Activated CD8-positive, alpha-beta T cell treated with anti-CD3 and anti-CD28 coated beads, Interleukin-2, amount 10 ng/mL, durations not matched to agents 7 days and 5 days (primary cell): ENCODE data around the gene TANC1. TPM values are rescaled to one million over a fixed set of nuclear protein-coding genes. Genes with fewer than 3 reads are reported as not detected.

Experiments used
- ATAC-seq: fragments of 150-1000 bp; cut with Tn5 transposase; one replicate; pipeline ENCODE4 v1.10.0; 2021; ENCODE audit warnings: moderate library complexity
- CTCF ChIA-PET: fragments of 350-600 bp; sonication (Branson Sonifier 250); formaldehyde crosslinking; loops from one replicate; lab custom pipeline; 2021; ENCODE audit warnings: antibody characterized with exemption; lab: Charles Lee
- POLR2A ChIA-PET: fragments of 350-600 bp; sonication (Branson Sonifier 250); formaldehyde crosslinking; loops from one replicate; lab custom pipeline; 2021; ENCODE audit warnings: antibody characterized with exemption; lab: Charles Lee
- DNase-seq: peaks from one replicate; pipeline ENCODE4 v3.0.0-alpha.2; 2020
- H3K27ac Mint-ChIP-seq: one replicate; pipeline ENCODE4 v1.8.0; 2021; ENCODE audit warnings: mild to moderate bottlenecking, mixed read lengths
- H3K27me3 Mint-ChIP-seq: one replicate; pipeline ENCODE4 v1.8.0; 2021; ENCODE audit warnings: low read depth, mixed read lengths
- H3K36me3 Mint-ChIP-seq: one replicate; pipeline ENCODE4 v1.8.0; 2021; ENCODE audit warnings: low read depth, mixed read lengths
- H3K4me1 Mint-ChIP-seq: one replicate; pipeline ENCODE4 v1.8.0; 2021; ENCODE audit warnings: low read depth, mixed read lengths
- H3K4me3 Mint-ChIP-seq: one replicate; pipeline ENCODE4 v1.8.0; 2021; ENCODE audit warnings: mild to moderate bottlenecking, mixed read lengths
- H3K9me3 Mint-ChIP-seq: one replicate; pipeline ENCODE4 v1.8.0; 2022; ENCODE audit warnings: mixed read lengths; ENCODE audit not compliant: insufficient read depth
- total RNA-seq, 2 experiments: library from RNA; stranded (reverse); gene quantifications; one replicate each; pipeline ENCODE4 v1.2.3, GENCODE V29; 2021

TANC1 gene
- total RNA-seq, 2 experiments from 2014 or later = 0.37 to 0.55 TPM

GRCh38 chr2:159128191-159128590 lies 159.8 kb downstream of the TANC1 start:
- DNase-seq = no peak
- ChIA-PET CTCF (interaction anchor here (1.8 kb wide), 1 partner anchor 9 kb away, joined by 7 read pairs; no protein-coding TSS in a partner anchor), POLR2A (no interaction called here)
- H3K27me3 Mint-ChIP-seq = no peaks in the 10 kb centered on the region
- H3K4me1 Mint-ChIP-seq = peaks cover 19% of the 10 kb centered on the region
- H3K4me3 Mint-ChIP-seq = no peak overlapping the region
- H3K9me3 Mint-ChIP-seq = no peaks in the 10 kb centered on the region
- no peak for ATAC-seq
- no peak overlapping the region for H3K27ac Mint-ChIP-seq
- no peaks in the 10 kb centered on the region for H3K36me3 Mint-ChIP-seq

DNA sequence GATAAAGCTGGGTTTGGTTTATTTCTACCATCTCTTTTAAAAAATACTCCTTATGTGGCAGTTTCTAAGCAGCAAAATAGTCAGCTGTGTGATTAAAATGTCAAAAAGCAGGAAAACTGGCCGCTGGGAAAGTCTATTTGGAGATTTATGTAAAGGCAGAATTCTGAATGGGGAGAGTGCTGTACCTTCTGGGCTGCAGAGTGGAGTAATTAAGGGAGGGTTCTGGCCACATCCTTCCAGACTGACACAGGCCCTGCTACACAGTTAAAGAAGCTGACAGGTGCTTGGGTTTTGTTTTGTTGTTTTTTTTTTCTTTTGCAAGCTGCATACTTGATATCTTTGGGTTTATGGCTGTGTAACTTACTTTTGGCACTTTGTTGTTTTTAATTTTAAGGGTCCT lies 160.8 kb downstream of the TANC1 start:
- DNase-seq = no peak
- ChIA-PET POLR2A (interaction anchor here (0.6 kb wide), 1 partner anchor 702 kb away, joined by 3 read pairs; no protein-coding TSS in a partner anchor), CTCF (interaction anchor here (0.9 to 3.2 kb wide), 2 partner anchors 10 to 12 kb away, joined by 3 to 24 read pairs; no protein-coding TSS in a partner anchor)
- Mint-ChIP-seq H3K4me3 (no peak overlapping the region), H3K4me1 (peaks cover 14% of the 10 kb centered on the region), H3K27ac (no peak overlapping the region), H3K9me3 (no peaks in the 10 kb centered on the region), H3K27me3 (no peaks in the 10 kb centered on the region), H3K36me3 (no peaks in the 10 kb centered on the region)
- ATAC-seq = no peak

DNA sequence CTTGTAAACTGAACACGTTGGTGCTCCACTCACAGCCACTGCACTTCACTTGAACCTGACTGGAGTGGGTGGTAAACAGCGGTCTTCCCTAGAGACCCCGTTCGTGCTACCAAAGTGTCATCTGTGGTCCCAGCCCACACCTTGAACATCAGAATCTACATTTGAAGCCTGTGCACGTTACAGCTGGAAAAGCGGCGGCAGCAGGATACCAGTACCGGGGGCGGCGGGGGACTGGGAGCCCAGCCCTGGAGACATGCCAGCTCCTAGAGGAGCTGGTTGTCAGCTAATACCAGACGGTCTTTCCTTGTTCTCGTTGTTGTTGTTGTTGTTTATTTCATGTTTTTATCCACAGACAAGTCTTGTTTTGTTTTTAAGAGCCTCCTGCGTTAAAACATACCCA lies 161.4 kb downstream of the TANC1 start:
- CTCF ChIA-PET = interaction anchor here (0.8 to 3.2 kb wide), 3 partner anchors 9 to 13 kb away, joined by 3 to 24 read pairs (median 3); no protein-coding TSS in a partner anchor
- no peaks in the 10 kb centered on the region for H3K9me3 Mint-ChIP-seq
- DNase-seq (no peak), ATAC-seq (no peak)
- H3K27ac Mint-ChIP-seq = no peak overlapping the region
- H3K36me3 Mint-ChIP-seq = no peaks in the 10 kb centered on the region
- H3K4me3 Mint-ChIP-seq = no peak overlapping the region
- H3K27me3 Mint-ChIP-seq = no peaks in the 10 kb centered on the region
- POLR2A ChIA-PET = no interaction called here
- peaks cover 9% of the 10 kb centered on the region for H3K4me1 Mint-ChIP-seq

- no peaks in the 10 kb centered on the region for H3K9me3 Mint-ChIP-seq
- ChIA-PET POLR2A (no interaction called here), CTCF (interaction anchor here (0.8 to 3.2 kb wide), 3 partner anchors 9 to 11 kb away, joined by 3 to 24 read pairs (median 4); no protein-coding TSS in a partner anchor)
- H3K4me1 Mint-ChIP-seq = peaks cover 4% of the 10 kb centered on the region
- H3K27ac Mint-ChIP-seq = no peak overlapping the region
- H3K27me3 Mint-ChIP-seq = no peaks in the 10 kb centered on the region
- H3K4me3 Mint-ChIP-seq = no peak overlapping the region
- DNase-seq = no peak
- H3K36me3 Mint-ChIP-seq = no peaks in the 10 kb centered on the region
- no peak for ATAC-seq
Observed at GRCh38 chr2:159130302-159130701, 161.9 kb downstream of the TANC1 start.

- Mint-ChIP-seq H3K36me3 (no peaks in the 10 kb centered on the region), H3K27me3 (no peaks in the 10 kb centered on the region), H3K27ac (no peak overlapping the region), H3K4me3 (no peak overlapping the region), H3K4me1 (peaks cover 4% of the 10 kb centered on the region), H3K9me3 (no peaks in the 10 kb centered on the region)
- ATAC-seq (no peak), DNase-seq (no peak)
- CTCF ChIA-PET = interaction anchor here (1.5 to 3.2 kb wide), 2 partner anchors 9 to 12 kb away, joined by 4 to 24 read pairs; no protein-coding TSS in a partner anchor
- POLR2A ChIA-PET = no interaction called here
Observed at GRCh38 chr2:159131267-159131913, 162.9 kb downstream of the TANC1 start.

DNA sequence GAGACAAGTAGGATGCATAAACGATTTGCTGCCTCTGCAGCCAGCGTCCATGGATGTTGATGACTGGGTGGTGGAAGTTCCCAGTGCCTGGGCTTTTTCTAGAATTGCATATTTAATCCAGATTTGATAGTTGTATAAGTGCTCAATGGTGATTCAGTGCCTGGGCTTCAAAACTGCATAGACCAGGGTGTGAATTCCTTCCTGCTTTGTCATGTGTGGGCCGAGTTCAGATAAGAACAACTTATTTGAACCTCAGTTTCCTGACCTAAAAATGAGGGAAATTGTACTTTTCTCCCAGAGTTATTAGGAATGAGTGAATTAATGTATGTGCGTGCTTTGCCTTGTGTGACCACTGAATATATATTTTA lies 163.5 kb downstream of the TANC1 start:
- H3K27ac Mint-ChIP-seq = no peak overlapping the region
- DNase-seq = no peak
- no peaks in the 10 kb centered on the region for H3K27me3 Mint-ChIP-seq
- no peaks in the 10 kb centered on the region for H3K9me3 Mint-ChIP-seq
- ChIA-PET POLR2A (no interaction called here), CTCF (interaction anchor here (1.5 to 3.2 kb wide), 2 partner anchors 9 to 13 kb away, joined by 4 to 24 read pairs; no protein-coding TSS in a partner anchor)
- no peaks in the 10 kb centered on the region for H3K36me3 Mint-ChIP-seq
- ATAC-seq = no peak
- H3K4me1 Mint-ChIP-seq = peaks cover 4% of the 10 kb centered on the region
- H3K4me3 Mint-ChIP-seq = no peak overlapping the region

- Mint-ChIP-seq H3K27me3 (peaks cover 5% of the 10 kb centered on the region), H3K4me1 (peaks cover 4% of the 10 kb centered on the region), H3K27ac (no peak overlapping the region), H3K36me3 (no peaks in the 10 kb centered on the region), H3K4me3 (no peak overlapping the region), H3K9me3 (no peaks in the 10 kb centered on the region)
- DNase-seq (no peak), ATAC-seq (no peak)
- ChIA-PET CTCF (interaction anchor here (1.0 to 3.3 kb wide), 3 partner anchors 15 to 156 kb away, joined by 3 to 12 read pairs (median 4); no protein-coding TSS in a partner anchor), POLR2A (interaction anchor here (0.6 kb wide), 1 partner anchor 188 kb away, joined by 4 read pairs; no protein-coding TSS in a partner anchor)
Observed at GRCh38 chr2:159133797-159134196, 165.4 kb downstream of the TANC1 start.

- DNase-seq (no peak), ATAC-seq (no peak)
- CTCF ChIA-PET = interaction anchor here (3.3 kb wide), 1 partner anchor 16 kb away, joined by 12 read pairs; no protein-coding TSS in a partner anchor
- Mint-ChIP-seq H3K4me1 (no peaks in the 10 kb centered on the region), H3K27ac (no peak overlapping the region), H3K9me3 (no peaks in the 10 kb centered on the region), H3K4me3 (no peak overlapping the region), H3K36me3 (no peaks in the 10 kb centered on the region), H3K27me3 (peaks cover 5% of the 10 kb centered on the region)
- POLR2A ChIA-PET = no interaction called here
Observed at GRCh38 chr2:159134979-159135378, 166.5 kb downstream of the TANC1 start.

DNA sequence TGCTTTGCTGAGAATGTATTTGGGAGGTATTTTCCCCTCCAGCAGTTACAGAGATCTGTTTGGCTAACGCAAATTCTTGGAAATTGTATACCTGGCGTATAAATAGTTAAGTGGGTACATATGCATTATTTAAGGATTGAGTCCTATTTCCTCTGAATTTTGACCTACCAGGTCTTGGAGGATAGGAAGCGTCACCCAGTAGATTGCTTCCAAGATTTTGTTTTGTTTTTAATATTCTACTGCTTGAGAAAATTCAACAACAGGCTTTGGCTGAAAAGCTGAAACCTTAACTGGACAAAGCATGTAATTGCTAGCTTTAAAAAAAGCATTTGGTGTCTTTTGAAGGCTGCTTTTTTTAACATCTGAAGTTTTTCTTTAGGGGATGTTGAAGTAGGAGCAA lies 168.0 kb downstream of the TANC1 start:
- Mint-ChIP-seq H3K4me1 (no peaks in the 10 kb centered on the region), H3K9me3 (no peaks in the 10 kb centered on the region), H3K4me3 (no peak overlapping the region), H3K36me3 (no peaks in the 10 kb centered on the region), H3K27ac (no peak overlapping the region), H3K27me3 (peaks cover 5% of the 10 kb centered on the region)
- ChIA-PET POLR2A (no interaction called here), CTCF (no interaction called here)
- DNase-seq (no peak), ATAC-seq (no peak)

DNA sequence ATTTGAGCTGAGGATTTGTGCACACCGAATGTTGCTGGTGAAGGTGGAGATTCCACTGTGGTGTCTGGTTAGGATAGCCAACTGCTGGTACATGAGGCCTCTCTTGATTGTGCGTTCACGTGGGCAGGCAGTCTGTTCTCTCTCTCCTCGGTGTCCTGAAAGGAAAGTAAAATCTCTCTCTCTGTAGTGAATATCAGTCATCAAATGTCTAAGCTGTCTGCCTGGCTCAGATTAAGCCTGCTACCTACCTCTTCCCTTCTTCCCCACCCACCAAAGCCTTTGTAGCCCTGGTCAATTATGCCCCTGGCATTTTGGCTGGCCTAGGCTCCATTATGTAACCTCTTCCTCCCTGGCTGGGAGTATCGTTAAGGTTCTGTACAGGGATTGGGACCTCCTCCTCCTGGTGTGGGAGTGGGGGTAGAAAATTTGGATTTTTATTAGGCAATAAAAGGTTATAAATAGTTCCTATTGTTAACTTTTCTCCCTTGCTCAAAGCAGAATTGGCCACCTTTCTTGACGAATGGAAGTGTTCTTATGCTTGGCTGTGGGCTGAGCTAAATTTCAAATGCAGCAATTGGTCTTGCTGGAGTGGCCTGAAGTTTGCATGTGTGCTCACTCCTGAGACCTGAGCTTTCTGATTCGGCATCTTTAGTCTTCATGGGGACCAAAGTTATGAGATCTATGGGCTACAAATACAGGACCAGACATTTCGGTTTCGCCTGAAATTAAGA lies 169.2 kb downstream of the TANC1 start:
- POLR2A ChIA-PET = interaction anchor here (0.7 kb wide), 1 partner anchor 86 kb away, joined by 3 read pairs; no protein-coding TSS in a partner anchor
- H3K27ac Mint-ChIP-seq = no peak overlapping the region
- no peak for ATAC-seq
- CTCF ChIA-PET = interaction anchor here (1.1 kb wide), 1 partner anchor 10 kb away, joined by 3 read pairs; no protein-coding TSS in a partner anchor
- H3K4me3 Mint-ChIP-seq = no peak overlapping the region
- H3K27me3 Mint-ChIP-seq = peaks cover 5% of the 10 kb centered on the region
- H3K9me3 Mint-ChIP-seq = no peaks in the 10 kb centered on the region
- no peaks in the 10 kb centered on the region for H3K36me3 Mint-ChIP-seq
- no peaks in the 10 kb centered on the region for H3K4me1 Mint-ChIP-seq
- DNase-seq = no peak

DNA sequence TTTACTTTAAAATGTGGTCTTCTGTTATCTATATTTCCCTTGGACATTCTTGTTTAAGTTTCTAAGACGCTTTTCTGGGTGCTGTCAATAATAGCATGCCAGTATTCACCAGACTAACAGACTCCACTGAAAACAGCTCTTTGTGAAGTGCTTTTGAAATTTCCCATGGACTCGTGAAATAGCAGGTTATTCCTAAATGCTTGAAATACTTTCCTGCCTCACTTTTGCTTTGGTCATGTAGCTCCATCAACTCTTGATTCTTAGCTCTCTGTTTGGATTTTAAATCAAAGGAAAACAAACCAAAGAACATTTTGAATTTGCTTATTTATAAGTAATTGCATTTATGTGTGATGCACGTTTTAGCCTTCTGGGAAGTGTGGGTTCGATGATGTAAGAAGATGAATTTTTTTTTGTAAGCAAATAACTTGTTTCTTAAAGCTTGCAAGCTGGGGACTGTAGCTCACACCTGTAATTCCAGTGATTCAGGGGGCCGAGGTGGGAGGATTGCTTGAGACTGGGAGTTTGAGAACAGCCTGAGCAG lies 170.3 kb downstream of the TANC1 start:
- ATAC-seq = no peak
- Mint-ChIP-seq H3K27ac (no peak overlapping the region), H3K27me3 (peaks cover 5% of the 10 kb centered on the region), H3K9me3 (no peaks in the 10 kb centered on the region), H3K4me1 (no peaks in the 10 kb centered on the region), H3K36me3 (no peaks in the 10 kb centered on the region), H3K4me3 (no peak overlapping the region)
- CTCF ChIA-PET = interaction anchor here (0.7 to 1.2 kb wide), 5 partner anchors 9 to 141 kb away, joined by 3 read pairs; no protein-coding TSS in a partner anchor
- no peak for DNase-seq
- POLR2A ChIA-PET = interaction anchor here (2.0 kb wide), 1 partner anchor 9 kb away, joined by 4 read pairs; no protein-coding TSS in a partner anchor
